SKM-1 (cell line): ENCODE results near the gene MAP4K2.

Experiments used
- DNase-seq: peaks from one replicate; lab custom pipeline; 2025; ENCODE audit not compliant: unreplicated experiment; lab: John Stamatoyannopoulos, UW

The MAP4K2 gene

DNA sequence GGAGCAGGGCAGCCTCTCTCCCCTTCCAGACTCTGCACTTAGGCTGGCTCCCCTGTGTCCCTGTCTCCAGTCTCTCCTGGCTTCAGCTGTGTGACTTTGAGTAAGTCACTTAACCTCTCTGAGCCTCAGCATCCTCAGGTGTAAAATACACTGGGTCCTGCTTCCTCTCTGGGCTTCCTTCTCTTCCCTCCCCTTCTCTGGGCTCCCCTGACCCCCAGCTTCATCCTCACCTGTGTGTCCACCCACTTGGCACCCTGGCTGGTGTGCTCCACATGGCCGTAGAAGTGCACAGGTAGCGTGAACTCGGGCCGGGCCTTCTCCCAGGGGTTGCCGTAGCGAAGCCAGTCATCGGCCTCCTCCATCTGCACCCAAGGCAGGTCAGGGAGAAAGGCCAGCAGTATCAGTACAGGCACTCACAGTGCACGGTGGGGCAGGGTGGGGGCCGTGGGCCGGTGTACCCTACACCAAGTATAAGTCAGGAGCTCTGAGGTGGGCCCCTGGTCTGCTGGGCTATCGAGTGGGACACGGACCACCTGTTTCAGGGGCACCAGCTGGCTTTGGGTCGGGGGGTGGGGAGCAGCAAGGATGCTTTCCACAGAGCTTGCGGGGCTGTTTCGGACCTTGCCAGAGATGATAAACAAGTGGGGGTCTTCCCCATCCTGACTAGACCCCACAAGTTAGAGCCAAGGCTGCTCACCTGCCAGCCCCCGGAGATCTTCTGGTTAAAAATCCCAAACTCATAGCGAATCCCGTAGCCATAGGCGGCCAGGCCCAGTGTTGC is 45.3 kb downstream of the MAP4K2 start:
- DNase-seq: no peak

GRCh38 chr11:64755681-64756361 is 47.2 kb downstream of the MAP4K2 start:
- no peak for DNase-seq

DNA sequence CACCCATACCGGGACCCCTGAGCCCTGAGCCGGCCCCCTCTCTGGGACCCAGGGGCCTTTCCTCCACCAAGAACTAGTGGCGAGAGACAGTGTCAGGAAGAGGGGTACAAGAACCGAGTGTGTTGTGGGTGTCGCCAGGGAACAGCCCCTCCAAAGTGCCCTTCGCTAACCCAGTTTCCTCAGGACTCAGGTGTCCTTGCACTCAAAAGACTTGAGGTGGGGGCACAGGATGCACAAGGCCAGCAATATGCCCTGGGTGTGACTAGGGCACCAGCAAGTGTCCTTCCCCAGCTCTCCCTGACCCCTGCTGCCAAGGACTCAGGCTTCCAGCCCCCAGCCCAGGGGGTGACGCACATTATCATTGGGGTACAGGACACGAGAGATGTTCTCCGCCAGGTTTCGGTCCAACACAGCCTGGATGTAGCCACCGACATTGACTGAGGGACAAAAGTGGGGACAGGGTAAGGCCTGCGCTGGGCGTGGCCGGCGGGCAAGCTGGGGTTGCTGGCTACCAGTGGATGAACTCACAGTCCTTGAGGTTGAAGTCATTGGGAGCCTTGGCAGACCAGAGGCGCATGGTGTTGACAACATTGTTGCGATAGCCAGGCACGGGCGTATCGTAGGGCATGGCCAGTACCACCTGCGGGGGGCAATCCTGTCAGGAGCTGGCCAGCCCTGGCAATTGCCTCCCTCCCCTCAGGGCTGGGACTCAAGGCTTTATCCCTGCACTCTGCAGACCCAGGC is 47.9 kb downstream of the MAP4K2 start:
- DNase-seq: no peak

- no peak for DNase-seq
These were observed 48.7 kb downstream of the MAP4K2 start for GRCh38 chr11:64754124-64754918.

- no peak for DNase-seq
These were observed 49.5 kb downstream of the MAP4K2 start for GRCh38 chr11:64753380-64754123.

- no peak for DNase-seq
These were observed 50.0 kb downstream of the MAP4K2 start for GRCh38 chr11:64753019-64753379.

- no peak for DNase-seq
These were observed 50.6 kb downstream of the MAP4K2 start for GRCh38 chr11:64752175-64752970.

DNA sequence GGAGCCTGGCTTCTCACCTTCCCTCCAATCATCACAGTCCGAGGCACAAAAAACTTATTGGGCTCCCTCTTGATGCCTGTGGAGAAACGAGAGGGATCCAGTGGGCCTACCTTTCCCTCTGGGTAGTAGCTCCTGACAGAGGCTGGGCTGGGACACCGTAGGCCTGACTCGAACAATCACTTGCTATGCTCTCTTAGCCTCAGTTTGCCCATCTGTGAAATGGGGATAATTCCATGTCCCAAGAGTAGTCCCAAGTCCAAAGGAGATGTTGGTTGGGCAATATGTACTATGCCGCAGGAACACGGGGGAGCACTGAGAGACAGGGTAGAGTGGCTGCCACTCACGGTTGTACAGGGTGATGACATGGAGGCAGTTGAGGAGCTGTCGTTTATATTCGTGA is 51.4 kb downstream of the MAP4K2 start:
- no peak for DNase-seq

GRCh38 chr11:64751136-64751535 is 51.9 kb downstream of the MAP4K2 start:
- DNase-seq: no peak

DNA sequence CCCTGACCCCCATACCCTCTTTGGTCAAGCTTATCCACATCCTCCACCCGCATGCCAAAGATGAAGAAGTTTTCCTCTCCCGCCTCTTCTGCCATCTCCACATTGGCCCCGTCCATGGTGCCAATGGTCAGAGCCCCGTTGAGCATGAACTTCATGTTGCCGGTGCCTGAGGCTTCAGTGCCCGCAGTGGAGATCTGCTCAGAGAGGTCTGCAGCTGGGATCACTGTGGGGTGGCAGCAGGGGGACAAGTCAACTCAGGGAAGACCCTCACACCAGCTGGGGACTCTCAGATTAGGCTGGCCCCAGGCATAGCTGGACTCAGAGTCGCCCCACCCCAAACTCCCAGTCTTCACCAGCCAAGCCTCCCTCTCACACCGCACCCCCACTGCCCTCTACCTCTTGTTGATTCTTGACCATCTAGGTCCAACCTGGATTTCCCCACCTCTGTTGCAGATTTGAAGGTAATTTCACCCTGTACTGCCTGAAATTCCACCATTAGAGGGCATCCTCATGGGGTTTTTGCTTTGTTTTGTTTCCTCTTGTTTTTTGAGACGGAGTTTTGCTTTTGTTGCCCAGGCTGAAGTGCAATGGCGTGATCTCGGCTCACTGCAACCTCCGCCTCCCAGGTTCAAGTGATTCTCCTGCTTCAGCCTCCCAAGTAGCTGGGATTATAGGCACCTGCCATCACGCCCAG is 52.5 kb downstream of the MAP4K2 start:
- no peak for DNase-seq

- DNase-seq: no peak
These were observed 54.9 kb downstream of the MAP4K2 start for GRCh38 chr11:64747961-64748665.

GRCh38 chr11:64746486-64746885 is 56.5 kb downstream of the MAP4K2 start:
- no peak for DNase-seq

DNA sequence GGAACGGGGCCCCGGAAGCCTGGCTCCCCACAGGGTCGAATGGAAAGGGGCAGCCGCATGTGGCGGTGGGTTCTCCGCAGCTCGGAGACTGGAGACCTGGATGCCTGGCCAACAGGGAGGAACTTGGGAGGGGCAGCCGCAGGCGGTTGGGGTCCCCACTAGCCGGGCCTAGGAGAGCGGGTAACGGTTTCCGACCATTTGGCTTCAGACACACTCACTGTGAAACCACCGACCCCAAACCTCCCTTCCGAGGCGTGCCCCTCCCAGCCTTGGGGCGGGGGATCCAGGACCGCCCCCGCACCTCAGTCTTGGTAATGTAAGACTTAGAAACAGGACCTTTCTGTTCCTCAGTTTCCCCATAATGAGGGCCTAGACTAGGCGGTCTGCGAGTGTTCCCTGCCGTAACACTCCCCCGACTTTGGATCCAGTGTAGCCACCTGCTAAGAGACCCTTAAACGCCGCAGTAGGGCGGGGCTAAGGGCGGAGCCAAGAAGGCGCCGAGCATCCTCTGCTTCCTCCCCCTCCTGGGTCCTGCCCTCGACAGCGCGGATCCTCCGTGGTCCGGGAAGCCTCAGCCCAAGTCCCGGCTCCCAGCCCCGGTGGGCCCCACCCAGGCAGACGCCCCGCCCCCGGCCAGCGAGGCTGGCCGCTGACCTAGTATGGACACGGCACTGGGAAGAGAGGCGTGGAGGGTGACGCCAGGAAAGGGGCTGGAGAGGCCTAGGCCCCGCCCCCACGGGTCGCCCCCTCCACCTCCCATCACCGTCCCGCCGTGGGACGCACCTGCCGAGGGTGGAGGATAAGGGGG is 57.3 kb downstream of the MAP4K2 start:
- no peak for DNase-seq

GRCh38 chr11:64745189-64745520 is 57.9 kb downstream of the MAP4K2 start:
- DNase-seq: peak; percentile 48

- no peak for DNase-seq
These were observed 58.3 kb downstream of the MAP4K2 start for GRCh38 chr11:64744544-64745188.

- peak; percentile 69 for DNase-seq
These were observed 59.1 kb downstream of the MAP4K2 start, which contains the start of gene RASGRP2 for GRCh38 chr11:64743591-64744543. Gene RASGRP2, minus strand, starts transcription at chr11:64744142. Its CDS starts 1,276 bp downstream, at chr11:64742866.
